Measurements from ENCODE around the gene NME7.

GRCh38 chr1:169146576-169147214, 220.9 kb downstream of the NME7 start:
- TF ChIP-seq EZH2phosphoT487 (IDR thresholded peaks at IDR 0.05; ENCODE audit: insufficient read depth, low read depth), result no peak
- TF ChIP-seq EZH2 (IDR thresholded peaks at IDR 0.05; ENCODE audit: insufficient read depth, poor library complexity, severe bottlenecking), result no peak
